Spleen (tissue), 7 donors: ENCODE data around the gene GGACT.

Experiments used
- CTCF ChIP-seq, 11 experiments: fragments of 200-600 bp in 7 of 11; fragments of 450-650 bp in 4 of 11; sonication (generic) in 4 of 11; IDR thresholded peaks in 8 of 11; conservative IDR thresholded peaks in 3 of 11; 1 replicate in 7 of 11; 2 replicates in 4 of 11; pipeline versions ENCODE4 v1.4.0 to v1.8.0; 2016 to 2021; ENCODE audit warnings: antibody characterized with exemption in 11 of 11, inconsistent platforms in 4 of 11, mild to moderate bottlenecking in 1 of 11
- POLR2A ChIP-seq, 3 donors: fragments of 450-650 bp; IDR thresholded peaks; one replicate each; pipeline ENCODE4 v1.5.1; 2017; ENCODE audit warnings: antibody characterized with exemption in 3 of 3, mild to moderate bottlenecking in 1 of 3
- donor health status: DM: no; HTN: no; CAD: no; lungs with moderate emphysema.
- donor health status: DM: no; HTN: no; CAD: no.
- donor health status: DM: no; HTN: no; CAD: no.

- TF ChIP-seq CTCF (IDR thresholded peaks at IDR 0.05 in 8 of 11, conservative IDR thresholded peaks at IDR 0.05 in 3 of 11): no peak
- TF ChIP-seq POLR2A (IDR thresholded peaks at IDR 0.05): no peak
Observed at GRCh38 chr13:100480676-100481075, 107.9 kb downstream of the GGACT start.
